OCI-LY7 (cell line): ENCODE results near the gene AKR7A2.

Experiments
- EZH2phosphoT487 ChIP-seq: fragments of 200-600 bp; sonication (generic); IDR thresholded peaks from 2 replicates; pipeline ENCODE4 v1.6.1; 2018; ENCODE audit warnings: low read depth, borderline replicate concordance, mild to moderate bottlenecking, mixed run types, antibody characterized with exemption, low read length, moderate library complexity, mixed read lengths
- TF ChIP-seq, protein P1 (sequence below): fragments of 200-600 bp; sonication (generic); conservative IDR thresholded peaks from 2 replicates; pipeline ENCODE4 v1.5.1; 2014; ENCODE audit warnings: mild to moderate bottlenecking, antibody characterized with exemption, low read length, moderate library complexity, mixed read lengths

DNA sequence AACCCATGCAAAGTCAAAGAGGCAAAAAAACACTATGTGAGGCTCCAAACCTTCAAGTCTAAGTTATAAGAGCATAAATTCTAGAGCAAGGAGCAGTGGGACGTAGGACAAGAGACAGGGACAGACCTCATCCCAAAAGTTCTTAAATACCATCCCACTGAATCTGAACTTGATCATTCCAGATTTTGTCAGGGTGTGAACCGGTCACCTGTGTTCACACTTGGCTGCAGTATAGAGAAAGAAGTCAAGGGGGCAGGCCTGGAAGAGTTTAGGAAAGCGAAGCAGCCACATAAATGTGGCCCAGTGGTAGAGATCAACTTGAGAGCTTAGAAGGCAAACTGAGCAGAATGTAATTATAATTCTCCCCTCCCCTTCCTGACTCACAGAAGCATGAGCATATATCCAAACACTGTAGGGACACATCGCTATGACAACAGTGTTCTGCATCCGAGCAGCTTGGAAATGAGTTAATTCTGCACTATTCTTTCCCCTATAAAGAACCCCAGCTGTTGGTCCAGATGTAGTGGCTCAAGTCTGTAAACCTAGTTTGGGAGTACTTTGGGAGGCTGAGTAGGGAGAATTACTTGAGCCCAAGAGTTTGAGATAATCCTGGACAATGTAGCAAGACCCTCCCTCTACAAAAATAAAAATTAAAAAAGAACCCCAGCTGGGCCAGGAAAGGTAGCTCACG lies 2.7 kb downstream of the AKR7A2 start:
- TF ChIP-seq, protein P1, sequence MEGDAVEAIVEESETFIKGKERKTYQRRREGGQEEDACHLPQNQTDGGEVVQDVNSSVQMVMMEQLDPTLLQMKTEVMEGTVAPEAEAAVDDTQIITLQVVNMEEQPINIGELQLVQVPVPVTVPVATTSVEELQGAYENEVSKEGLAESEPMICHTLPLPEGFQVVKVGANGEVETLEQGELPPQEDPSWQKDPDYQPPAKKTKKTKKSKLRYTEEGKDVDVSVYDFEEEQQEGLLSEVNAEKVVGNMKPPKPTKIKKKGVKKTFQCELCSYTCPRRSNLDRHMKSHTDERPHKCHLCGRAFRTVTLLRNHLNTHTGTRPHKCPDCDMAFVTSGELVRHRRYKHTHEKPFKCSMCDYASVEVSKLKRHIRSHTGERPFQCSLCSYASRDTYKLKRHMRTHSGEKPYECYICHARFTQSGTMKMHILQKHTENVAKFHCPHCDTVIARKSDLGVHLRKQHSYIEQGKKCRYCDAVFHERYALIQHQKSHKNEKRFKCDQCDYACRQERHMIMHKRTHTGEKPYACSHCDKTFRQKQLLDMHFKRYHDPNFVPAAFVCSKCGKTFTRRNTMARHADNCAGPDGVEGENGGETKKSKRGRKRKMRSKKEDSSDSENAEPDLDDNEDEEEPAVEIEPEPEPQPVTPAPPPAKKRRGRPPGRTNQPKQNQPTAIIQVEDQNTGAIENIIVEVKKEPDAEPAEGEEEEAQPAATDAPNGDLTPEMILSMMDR: no peak
- TF ChIP-seq EZH2phosphoT487: no peak
